IPS-20b (cell line): ENCODE measurements around the gene ADIRF.
"Not testable (repeated sequence)": the region's sequence is repeated elsewhere in the genome, so short reads cannot be mapped to it uniquely, and the experiment has no call there.

Source experiments
- H3K27ac ChIP-seq: one replicate; pipeline ENCODE4 v1.5.1; 2013; ENCODE audit warnings: low read length
- H3K27me3 ChIP-seq: 2 replicates; pipeline ENCODE4 v1.6.1; 2013; ENCODE audit warnings: mild to moderate bottlenecking, low read length, inconsistent platforms; ENCODE audit not compliant: insufficient read depth
- H3K36me3 ChIP-seq: 2 replicates; pipeline ENCODE4 v1.6.1; 2013; ENCODE audit warnings: low read depth, mild to moderate bottlenecking, inconsistent platforms, low read length, moderate library complexity; ENCODE audit not compliant: insufficient read depth
- H3K4me1 ChIP-seq: 2 replicates; pipeline ENCODE4 v1.6.1; 2013; ENCODE audit warnings: mild to moderate bottlenecking, control low read depth, inconsistent platforms, low read length, moderate library complexity; ENCODE audit not compliant: insufficient read depth
- H3K4me3 ChIP-seq: 2 replicates; pipeline ENCODE4 v1.5.1; 2013; ENCODE audit warnings: mild to moderate bottlenecking, low read length, inconsistent platforms
- H3K9ac ChIP-seq: 2 replicates; pipeline ENCODE4 v1.6.1; 2013; ENCODE audit warnings: low read depth, mild to moderate bottlenecking, inconsistent platforms, low read length, moderate library complexity
- H3K9me3 ChIP-seq: 2 replicates; pipeline ENCODE4 v1.6.1; 2013; ENCODE audit warnings: mild to moderate bottlenecking, low read depth, low read length, inconsistent platforms; ENCODE audit not compliant: insufficient read depth

ADIRF gene

DNA sequence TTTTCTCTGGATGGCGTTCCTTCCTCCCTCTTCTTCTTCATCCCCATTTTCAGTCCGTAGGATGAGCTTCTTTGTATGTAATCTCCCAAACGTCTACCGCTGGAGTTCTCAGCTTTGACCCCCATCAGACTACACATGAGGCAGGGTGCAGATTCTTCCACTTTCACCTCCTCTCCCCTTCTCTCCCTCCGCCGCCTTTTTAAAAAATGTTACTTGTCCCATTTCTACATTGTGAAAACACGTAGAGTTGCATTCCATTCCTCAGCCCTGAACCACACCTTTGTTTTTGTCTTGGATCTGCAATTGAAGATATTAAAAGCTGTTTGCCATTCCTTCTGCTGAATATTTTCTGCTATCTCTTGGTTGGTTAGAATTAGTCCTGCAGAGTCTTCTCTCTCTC is 6.2 kb downstream of the ADIRF start:
- peaks cover 30% of the 10 kb centered on the region for H3K27me3 ChIP-seq
- no peak overlapping the region for H3K9ac ChIP-seq
- peaks cover 11% of the 10 kb centered on the region; the same call in 1 of the 2 replicates for H3K4me1 ChIP-seq
- no peak overlapping the region for H3K4me3 ChIP-seq
- no peak overlapping the region for H3K27ac ChIP-seq
- H3K36me3 ChIP-seq, result no peaks in the 10 kb centered on the region
- H3K9me3 ChIP-seq, result no peaks in the 10 kb centered on the region

DNA sequence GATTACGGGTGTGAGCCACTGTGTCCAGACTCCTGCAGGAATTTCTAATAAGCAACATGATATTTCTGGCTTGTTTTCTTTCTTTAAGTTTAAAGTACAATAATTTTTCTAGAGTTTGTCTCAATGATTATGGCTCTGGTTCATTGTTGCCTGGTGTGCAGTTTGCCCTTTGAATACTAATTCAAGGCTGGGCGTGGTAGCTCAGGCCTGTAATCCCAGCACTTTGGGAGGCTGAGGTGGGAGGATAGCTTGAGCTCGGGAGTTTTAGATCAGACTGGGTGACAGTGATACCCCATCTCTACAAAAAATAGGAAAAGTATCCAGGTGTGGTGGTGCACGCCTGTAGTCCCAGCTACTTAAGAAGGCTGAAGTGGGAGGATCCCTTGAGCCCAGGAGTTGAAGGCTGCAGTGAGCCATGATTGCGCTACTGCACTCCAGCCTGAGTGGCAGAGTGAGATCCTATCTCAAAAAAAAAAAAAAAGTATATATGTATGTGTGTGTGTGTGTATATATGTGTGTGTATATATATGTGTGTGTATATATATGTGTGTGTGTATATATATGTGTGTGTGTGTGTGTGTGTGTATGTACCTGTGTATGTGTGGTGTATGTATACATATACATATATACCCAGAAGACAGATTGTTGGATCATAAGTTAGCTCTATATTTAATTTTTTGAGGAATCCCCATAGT is 8.2 kb downstream of the ADIRF start:
- Histone ChIP-seq H3K9ac (no peak overlapping the region), H3K9me3 (no peaks in the 10 kb centered on the region), H3K4me1 (peaks cover 3% of the 10 kb centered on the region; the same call in 1 of the 2 replicates), H3K4me3 (no peak overlapping the region), H3K27ac (no peak overlapping the region), H3K27me3 (peaks cover 17% of the 10 kb centered on the region), H3K36me3 (no peaks in the 10 kb centered on the region)

GRCh38 chr10:86978457-86978856 is 10.2 kb downstream of the ADIRF start:
- not testable (repeated sequence) for H3K9ac ChIP-seq, H3K27me3 ChIP-seq, H3K4me1 ChIP-seq, H3K9me3 ChIP-seq, H3K27ac ChIP-seq, H3K4me3 ChIP-seq, H3K36me3 ChIP-seq

GRCh38 chr10:86979296-86979818 is 11.1 kb downstream of the ADIRF start:
- Histone ChIP-seq H3K27me3 (no peaks in the 10 kb centered on the region), H3K4me3 (no peak overlapping the region), H3K4me1 (no peaks in the 10 kb centered on the region), H3K36me3 (no peaks in the 10 kb centered on the region), H3K9me3 (no peaks in the 10 kb centered on the region), H3K27ac (no peak overlapping the region), H3K9ac (no peak overlapping the region)

DNA sequence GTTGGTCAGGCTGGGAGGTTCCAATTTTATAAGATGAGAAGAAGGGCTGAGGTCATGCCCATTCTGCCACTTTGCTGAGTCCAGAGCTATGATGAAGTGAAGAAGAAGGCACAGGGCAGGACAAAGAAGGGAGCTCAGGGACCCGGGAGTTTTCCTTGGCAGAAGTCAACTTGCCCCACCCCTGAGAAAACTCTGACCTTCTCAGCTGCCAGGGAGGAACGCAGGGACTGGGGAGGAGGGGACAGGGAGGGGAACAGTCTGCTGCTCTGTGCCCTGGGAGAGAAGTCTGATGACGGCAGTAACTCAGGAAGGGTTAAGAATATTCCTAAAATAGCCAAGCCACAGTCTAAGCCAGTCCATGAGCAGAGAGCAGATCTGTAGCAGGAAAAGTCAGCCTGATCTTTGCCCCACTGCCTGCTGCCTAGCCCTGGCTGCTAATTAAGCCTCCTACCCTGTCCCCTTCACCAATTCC is 11.7 kb downstream of the ADIRF start:
- Histone ChIP-seq H3K9ac (no peak overlapping the region), H3K4me3 (no peak overlapping the region), H3K9me3 (no peaks in the 10 kb centered on the region), H3K36me3 (no peaks in the 10 kb centered on the region), H3K27me3 (no peaks in the 10 kb centered on the region), H3K4me1 (no peaks in the 10 kb centered on the region), H3K27ac (no peak overlapping the region)

- not testable (repeated sequence) for H3K9ac ChIP-seq, H3K27ac ChIP-seq, H3K9me3 ChIP-seq, H3K4me3 ChIP-seq, H3K27me3 ChIP-seq, H3K4me1 ChIP-seq, H3K36me3 ChIP-seq
Measured at GRCh38 chr10:86981020-86981419, 12.7 kb downstream of the ADIRF start.

DNA sequence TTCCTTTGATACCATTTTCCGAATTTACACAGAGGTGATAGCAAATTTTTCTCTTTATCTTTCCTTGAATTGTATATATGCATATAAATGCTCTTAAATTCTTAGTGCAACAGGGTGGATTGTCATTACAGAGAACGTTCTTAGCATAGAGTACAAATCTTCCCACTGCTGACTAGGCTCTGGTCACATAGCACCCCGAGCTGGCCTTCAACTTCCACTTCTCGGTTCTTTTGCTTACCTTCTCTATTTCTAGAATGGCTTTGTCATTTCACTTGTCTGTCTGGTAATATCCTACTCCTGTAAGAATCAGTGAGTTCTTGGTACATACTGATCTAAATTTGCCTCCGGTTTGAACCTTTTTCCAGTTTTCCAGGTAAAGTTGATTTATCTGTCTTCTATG is 13.4 kb downstream of the ADIRF start:
- Histone ChIP-seq H3K9ac (no peak overlapping the region), H3K27me3 (no peaks in the 10 kb centered on the region), H3K9me3 (no peaks in the 10 kb centered on the region)

GRCh38 chr10:86984498-86984897 is 16.2 kb downstream of the ADIRF start:
- not testable (repeated sequence) for H3K9me3 ChIP-seq, H3K27me3 ChIP-seq, H3K4me3 ChIP-seq, H3K9ac ChIP-seq, H3K36me3 ChIP-seq, H3K4me1 ChIP-seq, H3K27ac ChIP-seq

More for the DNA sequence above, 13.4 kb downstream of the ADIRF start:
- no peak overlapping the region for H3K4me3 ChIP-seq
- H3K27ac ChIP-seq, result no peak overlapping the region
- H3K36me3 ChIP-seq, result no peaks in the 10 kb centered on the region
- no peaks in the 10 kb centered on the region for H3K4me1 ChIP-seq

DNA sequence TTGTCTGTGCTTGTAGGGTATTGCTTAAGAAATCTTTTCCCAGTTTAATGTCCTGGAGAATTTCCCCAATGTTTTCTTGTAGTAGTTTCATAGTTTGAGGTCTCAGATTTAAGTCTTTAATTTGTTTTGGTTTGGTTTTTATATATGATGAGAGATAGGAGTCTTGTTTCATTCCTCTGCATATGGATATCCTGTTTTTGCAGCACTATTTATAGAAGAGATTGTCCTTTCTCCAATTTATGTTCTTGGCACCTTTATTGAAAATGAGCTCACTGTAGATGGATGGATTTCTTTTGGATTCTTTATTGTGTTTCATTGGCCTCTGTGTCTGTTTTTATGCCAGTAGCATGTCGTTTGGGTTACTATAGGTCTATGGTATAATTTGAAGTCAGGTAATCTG is 20.2 kb downstream of the ADIRF start:
- Histone ChIP-seq H3K9me3 (no peaks in the 10 kb centered on the region), H3K4me3 (no peak overlapping the region), H3K4me1 (no peaks in the 10 kb centered on the region), H3K9ac (no peak overlapping the region), H3K27me3 (no peaks in the 10 kb centered on the region), H3K36me3 (no peaks in the 10 kb centered on the region), H3K27ac (no peak overlapping the region)

GRCh38 chr10:86991362-86991761 is 23.1 kb downstream of the ADIRF start:
- H3K9ac ChIP-seq, H3K27me3 ChIP-seq, H3K9me3 ChIP-seq, H3K4me1 ChIP-seq, H3K27ac ChIP-seq, H3K4me3 ChIP-seq, H3K36me3 ChIP-seq: not testable (repeated sequence)

GRCh38 chr10:86992456-86992855 is 24.2 kb downstream of the ADIRF start:
- Histone ChIP-seq H3K4me3 (no peak overlapping the region), H3K9ac (no peak overlapping the region), H3K27ac (no peak overlapping the region), H3K4me1 (no peaks in the 10 kb centered on the region), H3K27me3 (no peaks in the 10 kb centered on the region), H3K9me3 (no peaks in the 10 kb centered on the region), H3K36me3 (no peaks in the 10 kb centered on the region)

DNA sequence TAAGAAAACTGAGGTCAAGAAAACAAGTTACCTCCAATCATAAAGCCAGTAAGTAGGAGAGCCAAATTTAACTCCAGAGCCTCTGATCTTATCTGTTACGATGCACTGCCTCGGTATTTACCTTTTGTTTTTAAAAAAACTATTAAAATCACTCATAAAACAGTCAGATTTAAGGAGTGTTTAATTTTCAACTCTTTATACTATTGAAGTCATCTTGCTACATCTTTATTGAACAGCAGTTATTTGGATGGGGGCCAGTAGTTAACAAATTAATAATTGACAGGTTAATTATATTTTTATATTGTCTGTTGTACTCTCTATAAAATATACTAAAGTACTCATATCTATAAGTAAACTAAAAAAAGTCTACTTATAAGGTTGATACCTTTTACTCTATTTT is 24.6 kb downstream of the ADIRF start:
- Histone ChIP-seq H3K4me3 (no peak overlapping the region), H3K27ac (no peak overlapping the region), H3K4me1 (no peaks in the 10 kb centered on the region), H3K9me3 (no peaks in the 10 kb centered on the region), H3K27me3 (no peaks in the 10 kb centered on the region), H3K9ac (no peak overlapping the region), H3K36me3 (no peaks in the 10 kb centered on the region)
